Measurements from ENCODE around the gene ADAMTS18.

The ADAMTS18 gene

GRCh38 chr16:77450790-77451487 is 16.1 kb upstream of the ADAMTS18 start:
- Histone ChIP-seq H3K9me3 (ENCODE audit: control insufficient read depth, insufficient read depth, low read depth, low read length) (no peaks in the 10 kb centered on the region), H3K36me3 (ENCODE audit: control insufficient read depth in 2 of 2, insufficient read depth in 1 of 2, low read length in 2 of 2) (no peaks in the 10 kb centered on the region), H3K4me1 (ENCODE audit: control insufficient read depth, insufficient read depth, low read length) (peaks cover 20% of the 10 kb centered on the region), H3K4me3 (ENCODE audit: low read depth, low read length) (no peak overlapping the region), H3K27ac (ENCODE audit: extremely low read depth, low read depth, low read length) (peak overlapping the region; percentile 61)
- POLR2A ChIA-PET = no interaction called here
- CTCF ChIA-PET = interaction anchor here (0.7 kb wide), 1 partner anchor 137 kb away, joined by 3 read pairs; no protein-coding TSS in a partner anchor
- TF ChIP-seq ZNF404 (tag by site-specific recombination; IDR thresholded peaks at IDR 0.05) (no peak), TCF7L2 (IDR thresholded peaks at IDR 0.05; ENCODE audit: borderline replicate concordance, low read depth, low read length) (no peak), GLI4 (tag by site-specific recombination; IDR thresholded peaks at IDR 0.05) (no peak), GLIS1 (tag by site-specific recombination; IDR thresholded peaks at IDR 0.05) (peak; percentile 47; the same call in 1 of the 2 replicates), FEZF1 (tag by site-specific recombination; IDR thresholded peaks at IDR 0.05) (peak; percentile 29; the same call in 1 of the 2 replicates), ZNF175 (tag by site-specific recombination; IDR thresholded peaks at IDR 0.05) (no peak), SP3 (tag by site-specific recombination; IDR thresholded peaks at IDR 0.05) (no peak), ZBTB21 (tag by site-specific recombination; IDR thresholded peaks at IDR 0.05) (no peak), ZNF518A (tag by site-specific recombination; conservative IDR thresholded peaks at IDR 0.05; ENCODE audit: low read depth) (no peak), ZNF394 (tag by site-specific recombination; IDR thresholded peaks at IDR 0.05; ENCODE audit: borderline replicate concordance) (no peak), ZNF768 (tag by site-specific recombination; IDR thresholded peaks at IDR 0.05) (no peak), ZNF544 (tag by site-specific recombination; IDR thresholded peaks at IDR 0.05) (0 out of 2 replicates have a peak, but pooled peaks have one; percentile 38), MYNN (tag by site-specific recombination; IDR thresholded peaks at IDR 0.05; ENCODE audit: borderline replicate concordance) (no peak), OVOL3 (tag by site-specific recombination; IDR thresholded peaks at IDR 0.05) (no peak), ZNF626 (tag by site-specific recombination; IDR thresholded peaks at IDR 0.05) (0 out of 2 replicates have a peak, but pooled peaks have one; percentile 75), ZNF26 (tag by site-specific recombination; IDR thresholded peaks at IDR 0.05) (no peak), PATZ1 (tag by site-specific recombination; IDR thresholded peaks at IDR 0.05) (no peak), ZNF677 (tag by site-specific recombination; IDR thresholded peaks at IDR 0.05) (no peak), ZNF555 (tag by site-specific recombination; conservative IDR thresholded peaks at IDR 0.05) (no peak), PBX3 (CRISPR knock-in tag; IDR thresholded peaks at IDR 0.05) (no peak), ZNF610 (tag by site-specific recombination; IDR thresholded peaks at IDR 0.05; ENCODE audit: borderline replicate concordance) (no peak), ZNF391 (tag by site-specific recombination; IDR thresholded peaks at IDR 0.05; ENCODE audit: borderline replicate concordance, low read depth) (no peak), ZNF121 (tag by site-specific recombination; IDR thresholded peaks at IDR 0.05) (no peak)
- TF ChIP-seq, protein P1, sequence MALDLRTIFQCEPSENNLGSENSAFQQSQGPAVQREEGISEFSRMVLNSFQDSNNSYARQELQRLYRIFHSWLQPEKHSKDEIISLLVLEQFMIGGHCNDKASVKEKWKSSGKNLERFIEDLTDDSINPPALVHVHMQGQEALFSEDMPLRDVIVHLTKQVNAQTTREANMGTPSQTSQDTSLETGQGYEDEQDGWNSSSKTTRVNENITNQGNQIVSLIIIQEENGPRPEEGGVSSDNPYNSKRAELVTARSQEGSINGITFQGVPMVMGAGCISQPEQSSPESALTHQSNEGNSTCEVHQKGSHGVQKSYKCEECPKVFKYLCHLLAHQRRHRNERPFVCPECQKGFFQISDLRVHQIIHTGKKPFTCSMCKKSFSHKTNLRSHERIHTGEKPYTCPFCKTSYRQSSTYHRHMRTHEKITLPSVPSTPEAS (tag by site-specific recombination; IDR thresholded peaks at IDR 0.05) = no peak
- TF ChIP-seq, protein P2, sequence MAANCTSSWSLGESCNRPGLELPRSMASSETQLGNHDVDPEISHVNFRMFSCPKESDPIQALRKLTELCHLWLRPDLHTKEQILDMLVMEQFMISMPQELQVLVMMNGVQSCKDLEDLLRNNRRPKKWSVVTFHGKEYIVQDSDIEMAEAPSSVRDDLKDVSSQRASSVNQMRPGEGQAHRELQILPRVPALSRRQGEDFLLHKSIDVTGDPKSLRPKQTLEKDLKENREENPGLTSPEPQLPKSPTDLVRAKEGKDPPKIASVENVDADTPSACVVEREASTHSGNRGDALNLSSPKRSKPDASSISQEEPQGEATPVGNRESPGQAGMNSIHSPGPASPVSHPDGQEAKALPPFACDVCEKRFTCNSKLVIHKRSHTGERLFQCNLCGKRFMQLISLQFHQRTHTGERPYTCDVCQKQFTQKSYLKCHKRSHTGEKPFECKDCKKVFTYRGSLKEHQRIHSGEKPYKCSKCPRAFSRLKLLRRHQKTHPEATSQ (tag by site-specific recombination; IDR thresholded peaks at IDR 0.05) = no peak

All from HEK293 (cell line).